HCT116 (cell line): ENCODE data around the gene GGCX. TPM values are rescaled to one million over a fixed set of nuclear protein-coding genes. Genes with fewer than 3 reads are reported as not detected.
A peak's percentile ranks its signal among the peaks of the same experiment; 100 is the strongest.

ENCODE experiments used
- ATAC-seq: fragments of 200-7000 bp; cut with Tn5 transposase; 2 replicates; pipeline ENCODE4 v1.9.1; 2020; ENCODE audit warnings: mild to moderate bottlenecking, moderate library complexity
- BruUV-seq: library from RNA; stranded (reverse); fragments of 400-500 nt; replicated peaks from 2 replicates; lab custom pipeline; 2021; lab: Mats Ljungman, UMichigan
- CTCF ChIA-PET: fragments of 300-600 bp; sonication (Branson Sonifier 250); formaldehyde crosslinking; loops from one replicate; lab custom pipeline; 2021; ENCODE audit warnings: antibody characterized with exemption; lab: Charles Lee
- POLR2A ChIA-PET: fragments of 300-600, 350-600 bp; sonication (Branson Sonifier 250); formaldehyde crosslinking; loops from one replicate; lab custom pipeline; 2021; ENCODE audit warnings: antibody characterized with exemption; lab: Charles Lee
- RAD21 ChIA-PET, 2 experiments: fragments of 300-600 bp; sonication (Branson Sonifier 250); formaldehyde crosslinking; loops; one replicate each; lab custom pipeline; 2023; ENCODE audit warnings: low total read pairs in 2 of 2; ENCODE audit not compliant: uncharacterized antibody in 2 of 2, unreplicated experiment in 2 of 2, low non-redundant PET in 1 of 2; lab: Charles Lee
- DNase-seq: peaks from one replicate; pipeline ENCODE4 v3.0.0-alpha.2; 2010; ENCODE audit warnings: low read depth, low spot score
- H2AFZ ChIP-seq: fragments of 200-600 bp; shearing (Covaris generic), sonication (generic); 2 replicates; pipeline ENCODE4 v1.6.1; 2017; ENCODE audit warnings: low read depth, mixed run types, mixed read lengths, antibody characterized with exemption, low read length; ENCODE audit not compliant: poor library complexity, severe bottlenecking
- H3K27ac ChIP-seq: 2 replicates; pipeline ENCODE4 v1.5.1; 2012; ENCODE audit warnings: low read depth, low read length
- H3K27me3 ChIP-seq: fragments of 200-600 bp; sonication (generic); 2 replicates; pipeline ENCODE4 v1.6.1; 2016; ENCODE audit warnings: mixed run types, low read length, mixed read lengths; ENCODE audit not compliant: insufficient read depth
- H3K36me3 ChIP-seq, 2 experiments: fragments of 200-500 bp in 1 of 2; fragments of 200-600 bp in 1 of 2; sonication (Bioruptor generic) in 1 of 2; sonication (generic) in 1 of 2; 2 replicates each; pipeline versions ENCODE4 v1.5.1 to v1.6.1; 2014 to 2016; ENCODE audit warnings: low read length in 2 of 2, inconsistent platforms in 1 of 2, mixed read lengths in 1 of 2, mixed run types in 1 of 2; ENCODE audit not compliant: insufficient read depth in 2 of 2, control insufficient read depth in 1 of 2
- H3K4me1 ChIP-seq, 2 experiments: fragments of 200-600 bp in 1 of 2; sonication (generic) in 1 of 2; 2 replicates each; pipeline versions ENCODE4 v1.5.1 to v1.6.1; 2012 to 2017; ENCODE audit warnings: low read length in 2 of 2, inconsistent platforms in 1 of 2, mild to moderate bottlenecking in 1 of 2, mixed read lengths in 1 of 2, mixed run types in 1 of 2, moderate library complexity in 1 of 2; ENCODE audit not compliant: insufficient read depth in 2 of 2, control insufficient read depth in 1 of 2
- H3K4me2 ChIP-seq: fragments of 200-600 bp; sonication (generic); 2 replicates; pipeline ENCODE4 v1.6.1; 2017; ENCODE audit warnings: mixed run types, low read length, mixed read lengths
- H3K4me3 ChIP-seq, 2 experiments: fragments of 200-600 bp in 1 of 2; sonication (generic) in 1 of 2; replicated peaks in 1 of 2; 2 replicates each; pipeline ENCODE4 v1.5.1; 2011 to 2016; ENCODE audit warnings: low read length in 2 of 2, control low read depth in 1 of 2, low read depth in 1 of 2, mild to moderate bottlenecking in 1 of 2, mixed read lengths in 1 of 2, mixed run types in 1 of 2
- H3K79me2 ChIP-seq: fragments of 200-600 bp; sonication (generic); 2 replicates; pipeline ENCODE4 v1.6.1; 2017; ENCODE audit warnings: mild to moderate bottlenecking, mixed run types, low read length, moderate library complexity, mixed read lengths; ENCODE audit not compliant: insufficient read depth
- H3K9ac ChIP-seq: fragments of 200-600 bp; sonication (generic); 2 replicates; pipeline ENCODE4 v1.6.1; 2016; ENCODE audit warnings: low read length, mixed read lengths
- H3K9me2 ChIP-seq: fragments of 200-600 bp; sonication (generic), shearing (Covaris generic); 2 replicates; pipeline ENCODE4 v1.6.1; 2017; ENCODE audit warnings: mixed run types, mild to moderate bottlenecking, moderate library complexity; ENCODE audit not compliant: insufficient read depth
- H3K9me3 ChIP-seq, 2 experiments: fragments of 200-500 bp in 1 of 2; fragments of 200-600 bp in 1 of 2; sonication (Bioruptor generic) in 1 of 2; sonication (generic) in 1 of 2; 2 replicates each; pipeline ENCODE4 v1.6.1; 2014 to 2017; ENCODE audit warnings: low read length in 2 of 2, mixed read lengths in 2 of 2, inconsistent platforms in 1 of 2, low read depth in 1 of 2, mild to moderate bottlenecking in 1 of 2, mixed run types in 1 of 2, moderate library complexity in 1 of 2; ENCODE audit not compliant: control insufficient read depth in 1 of 2, insufficient read depth in 1 of 2
- H4K20me1 ChIP-seq: fragments of 200-600 bp; sonication (generic), shearing (Covaris generic); 2 replicates; pipeline ENCODE4 v1.6.1; 2017; ENCODE audit warnings: mixed run types, mild to moderate bottlenecking, moderate library complexity; ENCODE audit not compliant: insufficient read depth
- ATF3 ChIP-seq: IDR thresholded peaks from 2 replicates; pipeline ENCODE4 v1.6.1; 2012
- EZH2phosphoT487 ChIP-seq: fragments of 200-600 bp; IDR thresholded peaks from 2 replicates; pipeline ENCODE4 v1.6.1; 2018; ENCODE audit warnings: antibody characterized with exemption, borderline replicate concordance
- FOSL1 ChIP-seq: IDR thresholded peaks from 2 replicates; pipeline ENCODE4 v1.6.1; 2012; ENCODE audit warnings: low read depth
- JUND ChIP-seq: IDR thresholded peaks from 2 replicates; pipeline ENCODE4 v1.6.1; 2012
- MAX ChIP-seq: IDR thresholded peaks from 2 replicates; pipeline ENCODE4 v1.6.1; 2012
- RAD21 ChIP-seq: IDR thresholded peaks from 2 replicates; pipeline ENCODE4 v1.6.1; 2012; ENCODE audit warnings: low read depth, mild to moderate bottlenecking
- SP1 ChIP-seq: IDR thresholded peaks from 2 replicates; pipeline ENCODE4 v1.6.1; 2012; ENCODE audit warnings: low read depth
- ZFX ChIP-seq: fragments of 450-650 bp; IDR thresholded peaks from 2 replicates; pipeline ENCODE4 v1.6.1; 2017
- intact Hi-C: fragments of 100-400 bp; cut with micrococcal nuclease; formaldehyde crosslinking; loops from 2 replicates; pipeline ENCODE4 v1.10.0; 2022
- total RNA-seq: library from RNA; stranded (reverse); gene quantifications from one replicate; pipeline ENCODE4 v1.2.1, GENCODE V29; 2021; ENCODE audit not compliant: unreplicated experiment
- TF ChIP-seq, protein P1 (sequence below): IDR thresholded peaks from 2 replicates; pipeline ENCODE4 v1.6.1; 2011; ENCODE audit warnings: mild to moderate bottlenecking, low read length, moderate library complexity; ENCODE audit not compliant: insufficient replicate concordance; ENCODE audit errors: extremely low read depth
- TF ChIP-seq, protein P2 (sequence below), 3 experiments: fragments of 200-600 bp in 1 of 3; sonication (generic) in 1 of 3; IDR thresholded peaks in 2 of 3; conservative IDR thresholded peaks in 1 of 3; 2 replicates each; pipeline ENCODE4 v1.5.1; 2012 to 2017; ENCODE audit warnings: low read depth in 2 of 3, low read length in 2 of 3, antibody characterized with exemption in 1 of 3, borderline replicate concordance in 1 of 3, control low read depth in 1 of 3, mild to moderate bottlenecking in 1 of 3, mixed read lengths in 1 of 3, mixed run types in 1 of 3, moderate library complexity in 1 of 3; ENCODE audit not compliant: insufficient read depth in 1 of 3
- TF ChIP-seq, protein P3 (sequence below): IDR thresholded peaks from 2 replicates; pipeline ENCODE4 v1.6.1; 2012; ENCODE audit warnings: low read depth

Gene GGCX
- total RNA-seq, 1 experiment from 2014 or later: 43.5 TPM

DNA sequence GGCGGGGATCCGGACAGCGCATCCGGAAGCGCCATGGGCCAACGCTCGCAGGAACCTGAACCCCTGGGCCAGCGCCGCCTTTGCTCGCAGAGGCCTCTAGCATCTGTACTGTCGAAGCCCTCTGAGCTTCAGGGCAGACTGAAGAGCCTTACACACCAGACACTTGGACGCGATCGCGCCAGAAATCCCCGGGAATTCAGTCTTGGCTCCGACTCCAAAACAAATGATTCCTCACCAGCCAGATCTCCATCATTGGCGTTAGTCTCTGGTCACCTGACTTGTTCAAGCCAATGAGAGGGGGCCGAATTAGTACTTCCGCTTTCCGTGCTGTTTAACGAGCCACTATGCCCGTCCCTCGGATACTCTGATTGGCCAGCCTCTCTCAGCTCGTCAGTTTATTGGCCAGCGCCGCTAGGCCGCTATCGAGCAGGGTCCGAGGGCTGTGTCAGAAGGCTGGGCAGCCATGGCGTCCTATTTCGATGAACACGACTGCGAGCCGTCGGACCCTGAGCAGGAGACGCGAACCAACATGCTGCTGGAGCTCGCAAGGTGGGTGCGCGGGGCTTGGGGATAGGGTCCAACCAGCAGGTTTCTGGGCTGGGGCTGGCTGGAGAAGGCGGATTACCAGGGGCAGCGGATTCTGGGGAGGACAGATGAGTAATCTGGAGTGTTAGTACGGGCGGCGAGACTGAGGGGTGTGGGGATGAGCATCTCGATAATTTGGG is 34.2 kb upstream of the GGCX start, which contains the start of gene RNF181 (continued):
- TF ChIP-seq SP1 (no peak), JUND (no peak), FOSL1 (no peak)
- TF ChIP-seq, protein P1, sequence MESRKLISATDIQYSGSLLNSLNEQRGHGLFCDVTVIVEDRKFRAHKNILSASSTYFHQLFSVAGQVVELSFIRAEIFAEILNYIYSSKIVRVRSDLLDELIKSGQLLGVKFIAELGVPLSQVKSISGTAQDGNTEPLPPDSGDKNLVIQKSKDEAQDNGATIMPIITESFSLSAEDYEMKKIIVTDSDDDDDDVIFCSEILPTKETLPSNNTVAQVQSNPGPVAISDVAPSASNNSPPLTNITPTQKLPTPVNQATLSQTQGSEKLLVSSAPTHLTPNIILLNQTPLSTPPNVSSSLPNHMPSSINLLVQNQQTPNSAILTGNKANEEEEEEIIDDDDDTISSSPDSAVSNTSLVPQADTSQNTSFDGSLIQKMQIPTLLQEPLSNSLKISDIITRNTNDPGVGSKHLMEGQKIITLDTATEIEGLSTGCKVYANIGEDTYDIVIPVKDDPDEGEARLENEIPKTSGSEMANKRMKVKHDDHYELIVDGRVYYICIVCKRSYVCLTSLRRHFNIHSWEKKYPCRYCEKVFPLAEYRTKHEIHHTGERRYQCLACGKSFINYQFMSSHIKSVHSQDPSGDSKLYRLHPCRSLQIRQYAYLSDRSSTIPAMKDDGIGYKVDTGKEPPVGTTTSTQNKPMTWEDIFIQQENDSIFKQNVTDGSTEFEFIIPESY: no peak

- POLR2A ChIA-PET: interaction anchor here (0.8 to 1.5 kb wide), 13 partner anchors 8 to 240 kb away, joined by 3 to 9 read pairs (median 3); partner anchors contain the start of genes C2orf68, ELMOD3, RETSAT and TMEM150A
- CTCF ChIA-PET: no interaction called here
- TF ChIP-seq, protein P2, sequence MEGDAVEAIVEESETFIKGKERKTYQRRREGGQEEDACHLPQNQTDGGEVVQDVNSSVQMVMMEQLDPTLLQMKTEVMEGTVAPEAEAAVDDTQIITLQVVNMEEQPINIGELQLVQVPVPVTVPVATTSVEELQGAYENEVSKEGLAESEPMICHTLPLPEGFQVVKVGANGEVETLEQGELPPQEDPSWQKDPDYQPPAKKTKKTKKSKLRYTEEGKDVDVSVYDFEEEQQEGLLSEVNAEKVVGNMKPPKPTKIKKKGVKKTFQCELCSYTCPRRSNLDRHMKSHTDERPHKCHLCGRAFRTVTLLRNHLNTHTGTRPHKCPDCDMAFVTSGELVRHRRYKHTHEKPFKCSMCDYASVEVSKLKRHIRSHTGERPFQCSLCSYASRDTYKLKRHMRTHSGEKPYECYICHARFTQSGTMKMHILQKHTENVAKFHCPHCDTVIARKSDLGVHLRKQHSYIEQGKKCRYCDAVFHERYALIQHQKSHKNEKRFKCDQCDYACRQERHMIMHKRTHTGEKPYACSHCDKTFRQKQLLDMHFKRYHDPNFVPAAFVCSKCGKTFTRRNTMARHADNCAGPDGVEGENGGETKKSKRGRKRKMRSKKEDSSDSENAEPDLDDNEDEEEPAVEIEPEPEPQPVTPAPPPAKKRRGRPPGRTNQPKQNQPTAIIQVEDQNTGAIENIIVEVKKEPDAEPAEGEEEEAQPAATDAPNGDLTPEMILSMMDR (IDR thresholded peaks at IDR 0.05 in 2 of 3, conservative IDR thresholded peaks at IDR 0.05 in 1 of 3; ENCODE audit: borderline replicate concordance in 1 of 3, insufficient read depth in 1 of 3, low read depth in 2 of 3, low read length in 2 of 3): no peak
- no peak for TF ChIP-seq EZH2phosphoT487
- TF ChIP-seq RAD21: no peak
- TF ChIP-seq ATF3: no peak
- TF ChIP-seq ZFX: no peak
- TF ChIP-seq, protein P3, sequence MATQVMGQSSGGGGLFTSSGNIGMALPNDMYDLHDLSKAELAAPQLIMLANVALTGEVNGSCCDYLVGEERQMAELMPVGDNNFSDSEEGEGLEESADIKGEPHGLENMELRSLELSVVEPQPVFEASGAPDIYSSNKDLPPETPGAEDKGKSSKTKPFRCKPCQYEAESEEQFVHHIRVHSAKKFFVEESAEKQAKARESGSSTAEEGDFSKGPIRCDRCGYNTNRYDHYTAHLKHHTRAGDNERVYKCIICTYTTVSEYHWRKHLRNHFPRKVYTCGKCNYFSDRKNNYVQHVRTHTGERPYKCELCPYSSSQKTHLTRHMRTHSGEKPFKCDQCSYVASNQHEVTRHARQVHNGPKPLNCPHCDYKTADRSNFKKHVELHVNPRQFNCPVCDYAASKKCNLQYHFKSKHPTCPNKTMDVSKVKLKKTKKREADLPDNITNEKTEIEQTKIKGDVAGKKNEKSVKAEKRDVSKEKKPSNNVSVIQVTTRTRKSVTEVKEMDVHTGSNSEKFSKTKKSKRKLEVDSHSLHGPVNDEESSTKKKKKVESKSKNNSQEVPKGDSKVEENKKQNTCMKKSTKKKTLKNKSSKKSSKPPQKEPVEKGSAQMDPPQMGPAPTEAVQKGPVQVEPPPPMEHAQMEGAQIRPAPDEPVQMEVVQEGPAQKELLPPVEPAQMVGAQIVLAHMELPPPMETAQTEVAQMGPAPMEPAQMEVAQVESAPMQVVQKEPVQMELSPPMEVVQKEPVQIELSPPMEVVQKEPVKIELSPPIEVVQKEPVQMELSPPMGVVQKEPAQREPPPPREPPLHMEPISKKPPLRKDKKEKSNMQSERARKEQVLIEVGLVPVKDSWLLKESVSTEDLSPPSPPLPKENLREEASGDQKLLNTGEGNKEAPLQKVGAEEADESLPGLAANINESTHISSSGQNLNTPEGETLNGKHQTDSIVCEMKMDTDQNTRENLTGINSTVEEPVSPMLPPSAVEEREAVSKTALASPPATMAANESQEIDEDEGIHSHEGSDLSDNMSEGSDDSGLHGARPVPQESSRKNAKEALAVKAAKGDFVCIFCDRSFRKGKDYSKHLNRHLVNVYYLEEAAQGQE: no peak
- TF ChIP-seq MAX: no peak
- TF ChIP-seq, all 23 proteins: peak for 0
- Histone ChIP-seq H3K4me3 (peak overlapping the region; percentile 86 to 95), H3K27me3 (no peaks in the 10 kb centered on the region), H3K79me2 (peaks cover 18% of the 10 kb centered on the region), H3K36me3 (peaks cover 4 to 5% of the 10 kb centered on the region in 2 experiments; a peak in 3 of 4 replicates), H3K9me2 (no peaks in the 10 kb centered on the region), H3K9me3 (no peaks in the 10 kb centered on the region), H2AFZ (no peak overlapping the region), H3K4me1 (peaks cover 8 to 28% of the 10 kb centered on the region in 2 experiments; a peak in 3 of 4 replicates), H4K20me1 (no peaks in the 10 kb centered on the region), H3K4me2 (peak overlapping the region; percentile 90), H3K9ac (peak overlapping the region; percentile 82), H3K27ac (peak overlapping the region; percentile 72)
- RAD21 ChIA-PET: interaction anchor here in 1 of 2 experiments (0.6 kb wide), 2 partner anchors 148 to 487 kb away, joined by 3 read pairs; no protein-coding TSS in a partner anchor
- BruUV-seq: TSS peak; percentile 91
- ATAC-seq (no peak; the same call in 1 of the 2 replicates), DNase-seq (no peak)
- intact Hi-C loops: no loop called here
These were observed 33.5 kb upstream of the GGCX start for GRCh38 chr2:85594715-85595300.
